ENCODE measurements around the gene TAF1D. TPM values are rescaled to one million over a fixed set of nuclear protein-coding genes. Genes with fewer than 3 reads are reported as not detected.
A peak's percentile ranks its signal among the peaks of the same experiment; 100 is the strongest.

The TAF1D gene
- total RNA-seq, 1 experiment from 2014 or later = 275 TPM

DNA sequence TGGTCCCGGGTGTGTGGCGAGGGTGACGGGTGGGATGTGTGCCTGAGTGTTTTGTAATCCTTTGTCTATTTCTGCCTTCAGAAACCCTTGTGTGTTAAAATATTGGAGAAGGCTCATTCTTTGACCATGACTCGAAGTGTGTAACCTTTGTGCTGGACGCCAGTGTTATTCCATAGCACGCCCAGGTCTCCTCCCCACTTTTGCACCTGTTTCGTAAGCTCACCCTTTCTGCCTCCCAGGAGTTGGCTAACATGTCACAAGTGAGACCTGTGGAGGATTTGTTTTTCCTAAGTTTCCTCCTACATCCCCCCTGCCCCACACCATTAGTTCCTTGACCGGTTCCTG, 559 bp upstream of the TAF1D start:
- DNase-seq (ENCODE audit: low spot score) = no peak
- peaks cover 51% of the 10 kb centered on the region for H3K36me3 ChIP-seq (ENCODE audit: insufficient read depth, low read length, poor library complexity, severe bottlenecking)
- H3K9me3 ChIP-seq (ENCODE audit: low read depth, low read length, poor library complexity, severe bottlenecking) = no peaks in the 10 kb centered on the region
- peak overlapping the region; percentile 92 for H3K27ac ChIP-seq (ENCODE audit: low read depth, low read length, poor library complexity, severe bottlenecking)
- peak overlapping the region; percentile 64 for H3K4me3 ChIP-seq (ENCODE audit: low read depth, low read length, poor library complexity, severe bottlenecking)
- peaks cover 18% of the 10 kb centered on the region for H3K4me1 ChIP-seq (ENCODE audit: insufficient read depth, low read length, poor library complexity, severe bottlenecking)
- no peak for TF ChIP-seq EZH2 (IDR thresholded peaks at IDR 0.05; ENCODE audit: borderline replicate concordance, low read depth, low read length, poor library complexity, severe bottlenecking)
- TF ChIP-seq, protein P1, sequence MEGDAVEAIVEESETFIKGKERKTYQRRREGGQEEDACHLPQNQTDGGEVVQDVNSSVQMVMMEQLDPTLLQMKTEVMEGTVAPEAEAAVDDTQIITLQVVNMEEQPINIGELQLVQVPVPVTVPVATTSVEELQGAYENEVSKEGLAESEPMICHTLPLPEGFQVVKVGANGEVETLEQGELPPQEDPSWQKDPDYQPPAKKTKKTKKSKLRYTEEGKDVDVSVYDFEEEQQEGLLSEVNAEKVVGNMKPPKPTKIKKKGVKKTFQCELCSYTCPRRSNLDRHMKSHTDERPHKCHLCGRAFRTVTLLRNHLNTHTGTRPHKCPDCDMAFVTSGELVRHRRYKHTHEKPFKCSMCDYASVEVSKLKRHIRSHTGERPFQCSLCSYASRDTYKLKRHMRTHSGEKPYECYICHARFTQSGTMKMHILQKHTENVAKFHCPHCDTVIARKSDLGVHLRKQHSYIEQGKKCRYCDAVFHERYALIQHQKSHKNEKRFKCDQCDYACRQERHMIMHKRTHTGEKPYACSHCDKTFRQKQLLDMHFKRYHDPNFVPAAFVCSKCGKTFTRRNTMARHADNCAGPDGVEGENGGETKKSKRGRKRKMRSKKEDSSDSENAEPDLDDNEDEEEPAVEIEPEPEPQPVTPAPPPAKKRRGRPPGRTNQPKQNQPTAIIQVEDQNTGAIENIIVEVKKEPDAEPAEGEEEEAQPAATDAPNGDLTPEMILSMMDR (conservative IDR thresholded peaks at IDR 0.05; ENCODE audit: low read depth, low read length) = no peak
- BruUV-seq (replicated peaks) = TSS peak; percentile 90
- no peaks in the 10 kb centered on the region for H3K27me3 ChIP-seq (replicated peaks; ENCODE audit: insufficient read depth, low read depth, low read length, poor library complexity)
- intact Hi-C loops (cut with micrococcal nuclease; ENCODE audit: unreplicated experiment) = no loop called here
- CTCF ChIA-PET = interaction anchor here (2.3 kb wide), 1 partner anchor 42 kb away, joined by 9 read pairs; the partner anchor contains the start of gene MED17
- POLR2A ChIA-PET (ENCODE audit: low non-redundant PET) = interaction anchor here (0.6 to 1.1 kb wide), 3 partner anchors 14 to 50 kb away, joined by 3 to 10 read pairs (median 4); partner anchors contain the start of gene MED17

DNA sequence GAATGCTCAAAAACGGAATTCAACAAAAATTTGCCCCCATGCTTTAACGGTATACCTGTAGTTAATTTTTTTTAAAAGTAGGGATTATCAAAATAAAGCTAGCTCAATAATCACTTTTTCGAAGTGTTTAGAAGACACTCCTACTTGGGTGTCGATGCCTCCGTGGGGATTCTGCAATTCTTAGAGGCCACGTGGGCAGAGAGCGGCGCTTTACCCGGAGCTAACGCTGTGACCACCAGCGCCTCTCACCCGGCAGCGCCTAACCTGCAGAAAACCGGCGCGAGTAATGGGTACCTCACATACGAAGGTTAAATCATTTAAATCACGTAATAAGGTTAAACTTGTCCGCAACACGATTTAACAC, 583 bp downstream of the TAF1D start:
- DNase-seq (ENCODE audit: low spot score) = peak; percentile 87
- intact Hi-C loops (cut with micrococcal nuclease; ENCODE audit: unreplicated experiment) = no loop called here
- TF ChIP-seq, protein P1 (conservative IDR thresholded peaks at IDR 0.05; ENCODE audit: low read depth, low read length) = no peak
- no peak for TF ChIP-seq EZH2 (IDR thresholded peaks at IDR 0.05; ENCODE audit: borderline replicate concordance, low read depth, low read length, poor library complexity, severe bottlenecking)
- POLR2A ChIA-PET (ENCODE audit: low non-redundant PET) = interaction anchor here (0.7 to 1.1 kb wide), 4 partner anchors 8 to 43 kb away, joined by 3 to 25 read pairs (median 4); partner anchors contain the start of gene MED17
- peaks cover 29% of the 10 kb centered on the region for H3K4me1 ChIP-seq (ENCODE audit: insufficient read depth, low read length, poor library complexity, severe bottlenecking)
- CTCF ChIA-PET = interaction anchor here (0.6 to 2.3 kb wide), 2 partner anchors 34 to 43 kb away, joined by 5 to 9 read pairs; partner anchors contain the start of gene MED17
- peak overlapping the region; percentile 92 for H3K27ac ChIP-seq (ENCODE audit: low read depth, low read length, poor library complexity, severe bottlenecking)
- peak overlapping the region; percentile 64 for H3K4me3 ChIP-seq (ENCODE audit: low read depth, low read length, poor library complexity, severe bottlenecking)
- BruUV-seq (replicated peaks) = no TSS peak
- no peaks in the 10 kb centered on the region for H3K27me3 ChIP-seq (replicated peaks; ENCODE audit: insufficient read depth, low read depth, low read length, poor library complexity)
- H3K9me3 ChIP-seq (ENCODE audit: low read depth, low read length, poor library complexity, severe bottlenecking) = no peaks in the 10 kb centered on the region
- peaks cover 62% of the 10 kb centered on the region for H3K36me3 ChIP-seq (ENCODE audit: insufficient read depth, low read length, poor library complexity, severe bottlenecking)

DNA sequence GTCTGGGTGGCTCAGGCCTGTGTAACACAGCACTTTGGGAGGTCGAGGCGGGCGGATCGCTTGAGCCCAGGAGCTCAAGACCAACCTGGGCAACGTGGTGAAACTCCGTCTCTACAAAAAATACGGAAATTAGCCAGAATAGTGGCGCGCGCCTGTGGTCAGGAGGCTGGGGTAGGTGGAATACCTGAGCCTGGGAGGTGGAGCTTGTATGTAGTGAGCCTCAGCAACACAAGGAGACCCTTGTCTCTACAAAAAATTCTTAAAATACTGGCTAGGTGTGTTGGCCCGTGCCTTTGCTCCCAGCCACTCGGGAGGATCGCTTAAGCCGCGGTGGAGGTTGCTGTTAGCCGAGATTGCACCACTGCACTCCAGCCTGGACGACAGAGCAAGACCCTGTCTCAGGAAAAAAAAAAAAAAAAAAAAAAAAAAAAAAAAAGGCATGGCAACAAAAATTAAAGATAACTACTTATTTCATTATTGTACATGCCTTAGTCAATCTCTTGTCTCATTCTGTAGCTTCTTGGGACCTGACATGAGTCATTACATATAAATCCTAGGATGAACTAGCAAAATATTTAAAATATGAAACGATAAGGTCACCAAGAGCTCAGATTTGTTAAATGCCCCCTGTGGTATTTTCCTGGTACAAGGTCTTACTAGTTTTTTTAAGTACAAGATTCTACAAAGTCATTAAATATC, 1.1 kb downstream of the TAF1D start:
- Histone ChIP-seq H3K27me3 (replicated peaks; ENCODE audit: insufficient read depth, low read depth, low read length, poor library complexity) (no peaks in the 10 kb centered on the region), H3K27ac (ENCODE audit: low read depth, low read length, poor library complexity, severe bottlenecking) (peak overlapping the region; percentile 92), H3K4me1 (ENCODE audit: insufficient read depth, low read length, poor library complexity, severe bottlenecking) (peaks cover 34% of the 10 kb centered on the region), H3K36me3 (ENCODE audit: insufficient read depth, low read length, poor library complexity, severe bottlenecking) (peaks cover 68% of the 10 kb centered on the region), H3K9me3 (ENCODE audit: low read depth, low read length, poor library complexity, severe bottlenecking) (no peaks in the 10 kb centered on the region), H3K4me3 (ENCODE audit: low read depth, low read length, poor library complexity, severe bottlenecking) (peak overlapping the region; percentile 64)
- no TSS peak for BruUV-seq (replicated peaks)
- POLR2A ChIA-PET (ENCODE audit: low non-redundant PET) = interaction anchor here (0.6 to 0.9 kb wide), 4 partner anchors 8 to 56 kb away, joined by 3 to 25 read pairs (median 4); partner anchors contain the start of gene MED17
- no peak for DNase-seq (ENCODE audit: low spot score)
- TF ChIP-seq EZH2 (IDR thresholded peaks at IDR 0.05; ENCODE audit: borderline replicate concordance, low read depth, low read length, poor library complexity, severe bottlenecking) = no peak
- TF ChIP-seq, protein P1 (conservative IDR thresholded peaks at IDR 0.05; ENCODE audit: low read depth, low read length) = no peak
- CTCF ChIA-PET = interaction anchor here (2.3 kb wide), 1 partner anchor 44 kb away, joined by 9 read pairs; the partner anchor contains the start of gene MED17
- intact Hi-C loops (cut with micrococcal nuclease; ENCODE audit: unreplicated experiment) = no loop called here

All from A673 (cell line).